HEK293 (cell line): ENCODE results near the gene NFKBIB.
A peak's percentile ranks its signal among the peaks of the same experiment; 100 is the strongest.

Experiments used
- INSM2 ChIP-seq: fragments of 450-650 bp; formaldehyde crosslinking; IDR thresholded peaks from 2 replicates; pipeline ENCODE4 v1.5.1; 2016; ENCODE audit warnings: missing biosample characterization, missing genetic modification characterization
- MEIS1 ChIP-seq: sonication (generic); formaldehyde crosslinking; IDR thresholded peaks from 2 replicates; pipeline ENCODE4 v1.8.1; 2022; ENCODE audit warnings: missing genetic modification reagents, mild to moderate bottlenecking, borderline replicate concordance
- PATZ1 ChIP-seq: fragments of 450-650 bp; formaldehyde crosslinking; IDR thresholded peaks from 2 replicates; pipeline ENCODE4 v1.5.1; 2016; ENCODE audit warnings: missing biosample characterization, missing genetic modification characterization
- PRDM4 ChIP-seq: fragments of 450-650 bp; formaldehyde crosslinking; IDR thresholded peaks from 2 replicates; pipeline ENCODE4 v1.5.1; 2017; ENCODE audit warnings: missing biosample characterization, missing genetic modification characterization
- SCRT1 ChIP-seq: fragments of 450-650 bp; formaldehyde crosslinking; IDR thresholded peaks from 2 replicates; pipeline ENCODE4 v1.5.1; 2016; ENCODE audit warnings: missing biosample characterization, missing genetic modification characterization, borderline replicate concordance
- SP3 ChIP-seq: fragments of 450-650 bp; formaldehyde crosslinking; IDR thresholded peaks from 2 replicates; pipeline ENCODE4 v1.5.1; 2016; ENCODE audit warnings: missing biosample characterization, missing genetic modification characterization
- SP7 ChIP-seq: fragments of 450-650 bp; formaldehyde crosslinking; IDR thresholded peaks from 2 replicates; pipeline ENCODE4 v1.5.1; 2016; ENCODE audit warnings: missing biosample characterization, missing genetic modification characterization
- WT1 ChIP-seq: fragments of 450-650 bp; formaldehyde crosslinking; IDR thresholded peaks from 2 replicates; pipeline ENCODE4 v1.5.1; 2016; ENCODE audit warnings: missing biosample characterization, missing genetic modification characterization
- YY2 ChIP-seq: fragments of 450-650 bp; formaldehyde crosslinking; IDR thresholded peaks from 2 replicates; pipeline ENCODE4 v1.5.1; 2016; ENCODE audit warnings: missing biosample characterization, missing genetic modification characterization
- ZBTB26 ChIP-seq: fragments of 450-650 bp; formaldehyde crosslinking; optimal IDR thresholded peaks from 2 replicates; pipeline ENCODE3; 2016; ENCODE audit warnings: missing biosample characterization, mild to moderate bottlenecking, missing genetic modification characterization
- ZBTB48 ChIP-seq: fragments of 450-650 bp; formaldehyde crosslinking; IDR thresholded peaks from 2 replicates; pipeline ENCODE4 v1.5.1; 2016; ENCODE audit warnings: missing biosample characterization, missing genetic modification characterization
- ZFP37 ChIP-seq: fragments of 450-650 bp; formaldehyde crosslinking; IDR thresholded peaks from 2 replicates; pipeline ENCODE4 v1.5.1; 2016; ENCODE audit warnings: missing biosample characterization, missing genetic modification characterization
- ZNF132 ChIP-seq: fragments of 450-650 bp; formaldehyde crosslinking; IDR thresholded peaks from 2 replicates; pipeline ENCODE4 v1.5.1; 2017; ENCODE audit warnings: missing biosample characterization, missing genetic modification characterization, borderline replicate concordance
- ZNF140 ChIP-seq: fragments of 450-650 bp; formaldehyde crosslinking; IDR thresholded peaks from 2 replicates; pipeline ENCODE4 v1.5.1; 2016; ENCODE audit warnings: missing biosample characterization, missing genetic modification characterization
- ZNF184 ChIP-seq: fragments of 450-650 bp; IDR thresholded peaks from 2 replicates; pipeline ENCODE4 v1.5.1; 2018; ENCODE audit warnings: missing biosample characterization, mild to moderate bottlenecking, missing genetic modification characterization
- ZNF221 ChIP-seq: fragments of 450-650 bp; formaldehyde crosslinking; IDR thresholded peaks from 2 replicates; pipeline ENCODE4 v1.5.1; 2017; ENCODE audit warnings: missing biosample characterization, missing genetic modification characterization, borderline replicate concordance
- ZNF239 ChIP-seq: fragments of 450-650 bp; formaldehyde crosslinking; IDR thresholded peaks from 2 replicates; pipeline ENCODE4 v1.5.1; 2016; ENCODE audit warnings: missing biosample characterization, missing genetic modification characterization
- ZNF24 ChIP-seq: fragments of 450-650 bp; formaldehyde crosslinking; IDR thresholded peaks from 2 replicates; pipeline ENCODE4 v1.5.1; 2016; ENCODE audit warnings: missing biosample characterization, missing genetic modification characterization
- ZNF341 ChIP-seq: fragments of 450-650 bp; formaldehyde crosslinking; IDR thresholded peaks from 2 replicates; pipeline ENCODE4; 2016; ENCODE audit warnings: low read depth, missing biosample characterization, missing genetic modification characterization
- ZNF391 ChIP-seq: fragments of 450-650 bp; formaldehyde crosslinking; IDR thresholded peaks from 2 replicates; pipeline ENCODE4 v1.5.1; 2016; ENCODE audit warnings: low read depth, missing biosample characterization, missing genetic modification characterization, borderline replicate concordance
- ZNF398 ChIP-seq: fragments of 450-650 bp; formaldehyde crosslinking; IDR thresholded peaks from 2 replicates; pipeline ENCODE4 v1.5.1; 2017; ENCODE audit warnings: missing biosample characterization, missing genetic modification characterization
- ZNF548 ChIP-seq: fragments of 450-650 bp; formaldehyde crosslinking; IDR thresholded peaks from 2 replicates; pipeline ENCODE4 v1.5.1; 2016; ENCODE audit warnings: missing biosample characterization, missing genetic modification characterization
- ZNF549 ChIP-seq: fragments of 450-650 bp; IDR thresholded peaks from 2 replicates; pipeline ENCODE4 v1.5.1; 2018; ENCODE audit warnings: missing biosample characterization, missing genetic modification characterization, mild to moderate bottlenecking, inconsistent platforms, moderate library complexity
- ZNF558 ChIP-seq: fragments of 450-650 bp; formaldehyde crosslinking; IDR thresholded peaks from 2 replicates; pipeline ENCODE4 v1.5.1; 2016; ENCODE audit warnings: missing biosample characterization, missing genetic modification characterization
- ZNF623 ChIP-seq: fragments of 450-650 bp; formaldehyde crosslinking; IDR thresholded peaks from 2 replicates; pipeline ENCODE4 v1.5.1; 2016; ENCODE audit warnings: missing biosample characterization, missing genetic modification characterization
- ZNF629 ChIP-seq: fragments of 450-650 bp; formaldehyde crosslinking; IDR thresholded peaks from 2 replicates; pipeline ENCODE4 v1.5.1; 2017; ENCODE audit warnings: missing biosample characterization, missing genetic modification characterization
- ZNF660 ChIP-seq: fragments of 450-650 bp; IDR thresholded peaks from 2 replicates; pipeline ENCODE4 v1.5.1; 2018; ENCODE audit warnings: missing biosample characterization, mild to moderate bottlenecking, missing genetic modification characterization
- ZSCAN18 ChIP-seq: fragments of 450-650 bp; formaldehyde crosslinking; IDR thresholded peaks from 2 replicates; pipeline ENCODE4 v1.5.1; 2016; ENCODE audit warnings: missing biosample characterization, missing genetic modification characterization
- ZSCAN30 ChIP-seq: fragments of 450-650 bp; IDR thresholded peaks from 2 replicates; pipeline ENCODE4 v1.5.1; 2018; ENCODE audit warnings: missing biosample characterization, mild to moderate bottlenecking, missing genetic modification characterization, moderate library complexity

NFKBIB gene

GRCh38 chr19:38930776-38931520 is 31.2 kb downstream of the NFKBIB start, which contains the start of gene MRPS12 (continued):
- TF ChIP-seq INSM2: peak; percentile 42; the same call in 1 of the 2 replicates
- TF ChIP-seq PATZ1: peak; percentile 65
- no peak for TF ChIP-seq ZNF558 (tag by site-specific recombination)
- TF ChIP-seq ZNF24: 0 out of 2 replicates have a peak, but pooled peaks have one; percentile 47
- no peak for TF ChIP-seq ZNF221 (tag by site-specific recombination)
- no peak for TF ChIP-seq ZNF132
- TF ChIP-seq ZNF341: no peak
- no peak for TF ChIP-seq ZNF239 (tag by site-specific recombination)
- TF ChIP-seq ZNF548 (tag by site-specific recombination): no peak
- no peak for TF ChIP-seq YY2 (tag by site-specific recombination)
- TF ChIP-seq WT1: 0 out of 2 replicates have a peak, but pooled peaks have one; percentile 29
- TF ChIP-seq ZNF623 (tag by site-specific recombination): no peak
- peak; percentile 45; the same call in 1 of the 2 replicates for TF ChIP-seq ZSCAN30
- TF ChIP-seq ZBTB26 (tag by site-specific recombination): peak; percentile 5
- no peak for TF ChIP-seq MEIS1 (CRISPR knock-in tag)
- TF ChIP-seq ZNF391 (tag by site-specific recombination): peak; percentile 69; the same call in 1 of the 2 replicates
- peak; percentile 80; the same call in 1 of the 2 replicates for TF ChIP-seq ZFP37 (tag by site-specific recombination)
- 0 out of 2 replicates have a peak, but pooled peaks have one; percentile 46 for TF ChIP-seq ZSCAN18 (tag by site-specific recombination)
- TF ChIP-seq SP3 (tag by site-specific recombination): peak; percentile 71
- TF ChIP-seq ZNF184 (tag by site-specific recombination): no peak
- TF ChIP-seq ZNF398: peak; percentile 40; the same call in 1 of the 2 replicates
- TF ChIP-seq SCRT1: peak; percentile 92
- TF ChIP-seq ZNF549: no peak
- no peak for TF ChIP-seq ZNF629 (tag by site-specific recombination)
- TF ChIP-seq ZNF660: peak; percentile 62
- TF ChIP-seq ZBTB48: peak; percentile 87
- TF ChIP-seq PRDM4 (tag by site-specific recombination): no peak
- no peak for TF ChIP-seq SP7 (tag by site-specific recombination)
- no peak for TF ChIP-seq ZNF140 (tag by site-specific recombination)
